Keratinocyte (primary cell): ENCODE measurements around the gene SRSF4. TPM values are rescaled to one million over a fixed set of nuclear protein-coding genes. Genes with fewer than 3 reads are reported as not detected.

ENCODE experiments used
- DNase-seq: peaks from one replicate; pipeline ENCODE4 v3.0.0-alpha.2; 2011; ENCODE audit warnings: low read depth, missing footprints, low spot score
- FAIRE-seq: peaks from 2 replicates; lab custom pipeline; 2011; peaks lifted over from hg19 to GRCh38; lab: Jason Lieb, UNC
- H2AFZ ChIP-seq: 2 replicates; pipeline ENCODE4 v1.6.0; 2012; ENCODE audit warnings: low read length, control low read depth, inconsistent platforms; ENCODE audit not compliant: control insufficient read depth
- H3K27ac ChIP-seq: 2 replicates; pipeline ENCODE4 v1.5.1; 2011; ENCODE audit warnings: low read length; ENCODE audit not compliant: control insufficient read depth, insufficient read depth
- H3K27me3 ChIP-seq: 3 replicates; pipeline ENCODE4 v1.6.0; 2011; ENCODE audit warnings: low read length; ENCODE audit not compliant: control insufficient read depth, insufficient read depth; ENCODE audit errors: extremely low read depth
- H3K36me3 ChIP-seq, 2 experiments: 2 replicates in 1 of 2; 3 replicates in 1 of 2; pipeline ENCODE4 v1.5.1; 2011; ENCODE audit warnings: low read length in 2 of 2, mild to moderate bottlenecking in 1 of 2; ENCODE audit not compliant: control insufficient read depth in 2 of 2, insufficient read depth in 2 of 2; ENCODE audit errors: extremely low read depth in 1 of 2
- H3K4me1 ChIP-seq: 3 replicates; pipeline ENCODE4 v1.5.1; 2011; ENCODE audit warnings: low read length; ENCODE audit not compliant: control insufficient read depth, insufficient read depth; ENCODE audit errors: extremely low read depth
- H3K4me2 ChIP-seq: 3 replicates; pipeline ENCODE4 v1.6.0; 2011; ENCODE audit warnings: low read depth, low read length; ENCODE audit not compliant: control insufficient read depth, insufficient read depth; ENCODE audit errors: extremely low read depth
- H3K4me3 ChIP-seq, 3 experiments: fragments of 200-600 bp in 1 of 3; sonication (generic) in 1 of 3; 2 replicates in 2 of 3; 3 replicates in 1 of 3; pipeline ENCODE4 v1.5.1; 2011 to 2016; ENCODE audit warnings: low read length in 3 of 3, mild to moderate bottlenecking in 3 of 3, control low read depth in 2 of 3, inconsistent platforms in 1 of 3, low read depth in 1 of 3, mixed read lengths in 1 of 3, mixed run types in 1 of 3, moderate library complexity in 1 of 3; ENCODE audit not compliant: control insufficient read depth in 2 of 3, insufficient read depth in 2 of 3; ENCODE audit errors: extremely low read depth in 1 of 3
- H3K79me2 ChIP-seq: 2 replicates; pipeline ENCODE4 v1.6.0; 2012; ENCODE audit warnings: low read length; ENCODE audit not compliant: control insufficient read depth, insufficient read depth
- H3K9ac ChIP-seq: 3 replicates; pipeline ENCODE4 v1.6.0; 2011; ENCODE audit warnings: low read length; ENCODE audit not compliant: control insufficient read depth, insufficient read depth; ENCODE audit errors: extremely low read depth
- H3K9me1 ChIP-seq: 3 replicates; pipeline ENCODE4 v1.6.0; 2011; ENCODE audit warnings: low read length; ENCODE audit not compliant: control insufficient read depth, insufficient read depth; ENCODE audit errors: extremely low read depth
- H3K9me3 ChIP-seq: 2 replicates; pipeline ENCODE4 v1.5.1; 2012; ENCODE audit warnings: low read depth, low read length; ENCODE audit not compliant: control insufficient read depth
- H4K20me1 ChIP-seq: 3 replicates; pipeline ENCODE4 v1.6.0; 2011; ENCODE audit warnings: low read length; ENCODE audit not compliant: control insufficient read depth, insufficient read depth; ENCODE audit errors: extremely low read depth
- EZH2 ChIP-seq: IDR thresholded peaks from one replicate; pipeline ENCODE4 v1.6.1; 2012; ENCODE audit warnings: inconsistent platforms, mild to moderate bottlenecking, low read length, moderate library complexity
- dilution Hi-C: fragments of 300-500 bp; cut with MboI; formaldehyde crosslinking; loops from one replicate; pipeline ENCODE4 v1.7.0; 2020; ENCODE audit warnings: low sequenced_read_pairs; ENCODE audit not compliant: extremely low pct_ligation_motif_present
- polyA plus RNA-seq, 5 experiments: library from polyadenylated mRNA; depleted of rRNA in 3 of 5; stranded (reverse) in 3 of 5; stranded (forward) in 1 of 5; unstranded in 1 of 5; fragments of >200 nt; gene quantifications; 1 replicate in 1 of 5; 2 replicates in 3 of 5; 3 replicates in 1 of 5; pipeline versions ENCODE4 v1.2.1 to v1.2.3, GENCODE V29; 2011 to 2012; ENCODE audit warnings: missing spikeins in 2 of 5, low read depth in 1 of 5, low replicate concordance in 1 of 5
- TF ChIP-seq, protein P1 (sequence below), 3 experiments: IDR thresholded peaks in 1 of 3; conservative IDR thresholded peaks in 1 of 3; optimal IDR thresholded peaks in 1 of 3; 2 replicates in 2 of 3; 3 replicates in 1 of 3; pipeline versions ENCODE3 to v1.5.1; 2011; ENCODE audit warnings: low read length in 3 of 3, mild to moderate bottlenecking in 3 of 3, moderate library complexity in 2 of 3, control low read depth in 1 of 3, inconsistent platforms in 1 of 3; ENCODE audit not compliant: insufficient read depth in 2 of 3; ENCODE audit errors: extremely low read depth in 1 of 3

The SRSF4 gene
- polyA plus RNA-seq, 1 donor (not counting 4 experiments of a cell fraction or from before 2014, with no cell fraction given), result 51.0 TPM

DNA sequence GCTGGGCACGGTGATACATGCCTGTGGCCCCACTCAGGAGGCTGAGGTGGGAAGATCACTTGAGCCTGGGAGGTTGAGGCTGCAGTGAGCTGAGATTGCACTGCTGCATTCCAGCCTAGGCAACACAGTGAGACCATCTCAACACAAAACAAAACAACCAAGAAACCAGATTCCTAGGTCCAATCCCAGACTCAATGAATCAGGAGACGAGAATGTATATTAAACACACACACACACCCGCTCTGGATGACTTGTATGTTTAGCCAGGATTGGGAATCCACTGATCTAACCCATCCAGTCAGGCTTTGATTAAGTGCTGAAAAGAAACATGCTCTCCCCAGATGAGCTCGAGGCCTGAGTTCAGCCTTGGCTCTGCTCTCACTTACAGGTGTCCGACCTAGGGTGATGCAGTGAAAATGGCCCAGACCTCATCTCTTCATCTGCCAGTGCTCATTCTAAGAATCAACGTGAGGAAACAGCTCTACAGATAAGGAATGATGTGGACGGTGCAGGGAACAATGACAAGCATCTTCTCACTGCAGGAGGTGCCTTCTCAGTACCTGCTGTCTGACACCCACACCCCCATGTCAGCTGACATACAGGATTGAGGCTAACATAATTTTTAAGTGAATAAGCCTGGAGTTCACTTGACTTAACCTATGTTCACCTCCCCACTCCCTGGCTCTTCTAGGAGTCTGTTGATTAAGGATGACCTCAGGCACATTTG, 15.3 kb upstream of the SRSF4 start:
- no peak overlapping the region for H3K4me3 ChIP-seq
- H3K4me1 ChIP-seq, result peaks cover 6% of the 10 kb centered on the region
- H4K20me1 ChIP-seq, result no peaks in the 10 kb centered on the region
- no peak for DNase-seq
- peaks cover 21 to 28% of the 10 kb centered on the region in 2 experiments for H3K36me3 ChIP-seq
- no peaks in the 10 kb centered on the region for H3K79me2 ChIP-seq
- H3K27ac ChIP-seq, result no peak overlapping the region
- no peak for FAIRE-seq
- no peak for TF ChIP-seq EZH2
- TF ChIP-seq, protein P1, sequence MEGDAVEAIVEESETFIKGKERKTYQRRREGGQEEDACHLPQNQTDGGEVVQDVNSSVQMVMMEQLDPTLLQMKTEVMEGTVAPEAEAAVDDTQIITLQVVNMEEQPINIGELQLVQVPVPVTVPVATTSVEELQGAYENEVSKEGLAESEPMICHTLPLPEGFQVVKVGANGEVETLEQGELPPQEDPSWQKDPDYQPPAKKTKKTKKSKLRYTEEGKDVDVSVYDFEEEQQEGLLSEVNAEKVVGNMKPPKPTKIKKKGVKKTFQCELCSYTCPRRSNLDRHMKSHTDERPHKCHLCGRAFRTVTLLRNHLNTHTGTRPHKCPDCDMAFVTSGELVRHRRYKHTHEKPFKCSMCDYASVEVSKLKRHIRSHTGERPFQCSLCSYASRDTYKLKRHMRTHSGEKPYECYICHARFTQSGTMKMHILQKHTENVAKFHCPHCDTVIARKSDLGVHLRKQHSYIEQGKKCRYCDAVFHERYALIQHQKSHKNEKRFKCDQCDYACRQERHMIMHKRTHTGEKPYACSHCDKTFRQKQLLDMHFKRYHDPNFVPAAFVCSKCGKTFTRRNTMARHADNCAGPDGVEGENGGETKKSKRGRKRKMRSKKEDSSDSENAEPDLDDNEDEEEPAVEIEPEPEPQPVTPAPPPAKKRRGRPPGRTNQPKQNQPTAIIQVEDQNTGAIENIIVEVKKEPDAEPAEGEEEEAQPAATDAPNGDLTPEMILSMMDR (optimal IDR thresholded peaks at IDR 0.05 in 1 of 3, IDR thresholded peaks at IDR 0.05 in 1 of 3, conservative IDR thresholded peaks at IDR 0.05 in 1 of 3; ENCODE audit: extremely low read depth in 1 of 3, insufficient read depth in 2 of 3, low read length in 3 of 3), result no peak
- dilution Hi-C loops, result no loop called here
- H3K27me3 ChIP-seq, result no peaks in the 10 kb centered on the region
- H3K4me2 ChIP-seq, result no peak overlapping the region
- H2AFZ ChIP-seq, result no peak overlapping the region
- no peaks in the 10 kb centered on the region for H3K9me3 ChIP-seq
- H3K9ac ChIP-seq, result no peak overlapping the region
- H3K9me1 ChIP-seq, result no peaks in the 10 kb centered on the region

DNA sequence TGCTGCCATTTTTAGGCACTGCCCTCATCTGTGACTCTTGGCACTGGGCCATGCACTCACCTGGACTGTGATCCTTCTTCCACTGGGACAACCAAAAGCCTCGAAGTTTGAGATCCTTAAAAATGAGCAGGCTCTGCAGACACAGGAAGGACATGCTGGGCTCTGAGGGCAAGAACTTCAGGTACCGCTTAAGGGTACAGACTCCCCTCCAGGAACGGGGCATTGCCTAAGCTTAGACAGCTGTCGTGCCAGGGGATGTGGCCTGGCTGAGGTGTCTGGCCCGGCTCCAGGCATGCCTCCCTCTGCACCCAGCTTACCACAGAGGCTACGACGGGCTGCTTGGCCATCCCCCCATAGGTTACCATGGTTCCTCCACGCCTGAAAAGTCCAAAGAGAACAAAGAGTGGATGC, 14.2 kb upstream of the SRSF4 start:
- Histone ChIP-seq H3K4me2 (no peak overlapping the region), H3K36me3 (peaks cover 18 to 20% of the 10 kb centered on the region in 2 experiments), H3K9ac (no peak overlapping the region), H3K9me3 (no peaks in the 10 kb centered on the region), H2AFZ (no peak overlapping the region), H3K4me3 (no peak overlapping the region), H3K79me2 (no peaks in the 10 kb centered on the region), H3K9me1 (no peaks in the 10 kb centered on the region), H3K27ac (no peak overlapping the region), H3K27me3 (no peaks in the 10 kb centered on the region), H3K4me1 (peaks cover 12% of the 10 kb centered on the region), H4K20me1 (no peaks in the 10 kb centered on the region)
- FAIRE-seq (no peak), DNase-seq (no peak)
- no peak for TF ChIP-seq EZH2
- TF ChIP-seq, protein P1 (optimal IDR thresholded peaks at IDR 0.05 in 1 of 3, IDR thresholded peaks at IDR 0.05 in 1 of 3, conservative IDR thresholded peaks at IDR 0.05 in 1 of 3; ENCODE audit: extremely low read depth in 1 of 3, insufficient read depth in 2 of 3, low read length in 3 of 3), result no peak
- dilution Hi-C loops, result no loop called here
